ENCODE data around the gene PLEKHN1.

GRCh38 chr1:980137-980571, 13.9 kb downstream of the PLEKHN1 start:
- TF ChIP-seq ZNF274 (IDR thresholded peaks at IDR 0.05; ENCODE audit: low read depth, low read length) (no peak), YY1 (IDR thresholded peaks at IDR 0.05; ENCODE audit: insufficient read depth, insufficient read length) (no peak)

All from NT2/D1 (cell line).